ENCODE data around the gene LCP2. TPM values are rescaled to one million over a fixed set of nuclear protein-coding genes. Genes with fewer than 3 reads are reported as not detected.
"Not testable (repeated sequence)": the region's sequence is repeated elsewhere in the genome, so short reads cannot be mapped to it uniquely, and the experiment has no call there.

LCP2 gene
- total RNA-seq, 4 donors from 2014 or later, result 4.6 to 6.5 (median 5.7) TPM

DNA sequence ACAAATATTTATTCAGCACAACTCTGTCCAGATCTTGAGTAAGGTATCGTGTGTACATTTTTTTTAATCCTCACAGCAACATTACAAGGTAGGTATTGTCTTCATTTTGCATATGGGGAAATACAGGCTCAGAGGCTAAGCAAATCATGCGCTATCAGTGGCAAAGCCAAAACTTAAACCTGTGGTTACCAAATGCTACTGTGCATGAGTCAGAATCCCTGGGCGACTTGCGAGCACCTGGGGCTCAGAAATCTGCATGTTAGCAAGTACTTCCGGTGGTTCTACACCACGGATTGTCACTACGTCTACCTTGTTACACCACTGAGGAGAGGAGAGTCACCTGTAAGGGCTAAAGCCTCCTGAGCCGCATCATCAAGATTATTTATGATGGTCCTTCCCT is 43.5 kb downstream of the LCP2 start:
- intact Hi-C loops (cut with DNase I; ENCODE audit: low total_unique reads), result loop anchor here (10.0 kb wide), 1 partner anchor 161 kb away; no protein-coding TSS in a partner anchor
- WGBS, 2 donors, result 68 to 82% methylated on average over 8 of the region's 8 CpGs
- no peak overlapping the region for H3K4me3 ChIP-seq (ENCODE audit: low read depth, poor library complexity, severe bottlenecking)
- no peak for DNase-seq (ENCODE audit: low spot score in 2 of 2)
- no peak for TF ChIP-seq POLR2A (IDR thresholded peaks at IDR 0.05)

DNA sequence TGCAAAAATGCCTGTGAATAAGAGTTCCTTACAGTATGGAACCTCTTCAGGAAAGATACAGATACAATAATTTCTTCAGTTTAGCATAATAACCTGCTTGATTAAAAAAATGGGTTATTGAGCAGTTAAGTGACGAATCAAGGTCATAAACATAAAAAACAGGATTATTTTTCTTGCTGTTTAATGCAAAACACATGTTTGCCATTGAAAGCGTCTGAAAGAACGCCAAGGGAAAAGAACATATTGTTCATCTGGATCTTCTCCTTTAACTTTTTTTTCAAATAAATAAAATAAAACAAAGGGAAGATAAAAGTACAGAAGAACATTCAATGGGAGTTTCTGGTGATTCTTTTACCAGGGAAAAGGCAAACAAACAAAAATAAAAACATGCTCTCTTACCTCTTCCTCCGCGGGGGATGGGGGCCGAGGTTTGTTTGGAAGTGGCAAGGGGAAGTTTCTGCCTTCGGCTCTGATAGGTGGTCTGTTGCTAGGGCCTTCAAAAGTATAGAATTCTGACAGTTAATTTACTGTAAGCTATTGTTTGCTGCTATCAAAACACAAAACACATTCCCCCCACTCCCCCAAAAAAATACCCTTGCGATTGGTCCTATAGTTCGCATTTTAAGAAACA is 44.7 kb downstream of the LCP2 start:
- TF ChIP-seq POLR2A (IDR thresholded peaks at IDR 0.05), result no peak
- TF ChIP-seq, protein P1, sequence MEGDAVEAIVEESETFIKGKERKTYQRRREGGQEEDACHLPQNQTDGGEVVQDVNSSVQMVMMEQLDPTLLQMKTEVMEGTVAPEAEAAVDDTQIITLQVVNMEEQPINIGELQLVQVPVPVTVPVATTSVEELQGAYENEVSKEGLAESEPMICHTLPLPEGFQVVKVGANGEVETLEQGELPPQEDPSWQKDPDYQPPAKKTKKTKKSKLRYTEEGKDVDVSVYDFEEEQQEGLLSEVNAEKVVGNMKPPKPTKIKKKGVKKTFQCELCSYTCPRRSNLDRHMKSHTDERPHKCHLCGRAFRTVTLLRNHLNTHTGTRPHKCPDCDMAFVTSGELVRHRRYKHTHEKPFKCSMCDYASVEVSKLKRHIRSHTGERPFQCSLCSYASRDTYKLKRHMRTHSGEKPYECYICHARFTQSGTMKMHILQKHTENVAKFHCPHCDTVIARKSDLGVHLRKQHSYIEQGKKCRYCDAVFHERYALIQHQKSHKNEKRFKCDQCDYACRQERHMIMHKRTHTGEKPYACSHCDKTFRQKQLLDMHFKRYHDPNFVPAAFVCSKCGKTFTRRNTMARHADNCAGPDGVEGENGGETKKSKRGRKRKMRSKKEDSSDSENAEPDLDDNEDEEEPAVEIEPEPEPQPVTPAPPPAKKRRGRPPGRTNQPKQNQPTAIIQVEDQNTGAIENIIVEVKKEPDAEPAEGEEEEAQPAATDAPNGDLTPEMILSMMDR (IDR thresholded peaks at IDR 0.05), result no peak
- intact Hi-C loops (cut with DNase I; ENCODE audit: low total_unique reads), result loop anchor here (10.0 kb wide), 1 partner anchor 162 kb away; no protein-coding TSS in a partner anchor
- H3K4me3 ChIP-seq (ENCODE audit: low read depth, poor library complexity, severe bottlenecking), result no peak overlapping the region
- DNase-seq (ENCODE audit: low spot score in 2 of 2), result no peak
- 51 to 59% methylated on average over 9 of the region's 9 CpGs for WGBS, 2 donors

DNA sequence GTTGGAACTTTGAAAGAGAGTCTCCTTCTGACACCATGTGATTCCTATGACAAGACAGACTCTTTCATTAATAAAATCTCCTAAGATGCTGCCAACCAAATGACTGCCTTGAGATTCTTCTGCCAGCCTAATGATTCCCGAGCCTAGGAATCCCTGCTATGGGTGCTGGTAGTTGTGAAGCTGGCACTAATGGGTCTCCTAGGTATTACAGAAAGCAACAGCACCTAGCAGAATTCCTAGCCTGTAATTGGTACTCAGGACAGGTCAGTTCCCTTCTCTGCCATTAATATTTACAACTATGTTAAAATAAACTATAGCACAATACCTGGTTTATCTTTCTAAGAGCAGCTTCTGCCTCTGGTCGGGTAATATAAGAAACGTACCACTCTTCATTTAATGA is 45.5 kb downstream of the LCP2 start:
- intact Hi-C loops (cut with DNase I; ENCODE audit: low total_unique reads), result loop anchor here (10.0 kb wide), 1 partner anchor 163 kb away; no protein-coding TSS in a partner anchor
- 47 to 56% methylated on average over 3 of the region's 3 CpGs for WGBS, 2 donors
- no peak overlapping the region for H3K4me3 ChIP-seq (ENCODE audit: low read depth, poor library complexity, severe bottlenecking)
- no peak for DNase-seq (ENCODE audit: low spot score in 2 of 2)
- no peak for TF ChIP-seq POLR2A (IDR thresholded peaks at IDR 0.05)
- TF ChIP-seq, protein P1 (IDR thresholded peaks at IDR 0.05), result no peak

DNA sequence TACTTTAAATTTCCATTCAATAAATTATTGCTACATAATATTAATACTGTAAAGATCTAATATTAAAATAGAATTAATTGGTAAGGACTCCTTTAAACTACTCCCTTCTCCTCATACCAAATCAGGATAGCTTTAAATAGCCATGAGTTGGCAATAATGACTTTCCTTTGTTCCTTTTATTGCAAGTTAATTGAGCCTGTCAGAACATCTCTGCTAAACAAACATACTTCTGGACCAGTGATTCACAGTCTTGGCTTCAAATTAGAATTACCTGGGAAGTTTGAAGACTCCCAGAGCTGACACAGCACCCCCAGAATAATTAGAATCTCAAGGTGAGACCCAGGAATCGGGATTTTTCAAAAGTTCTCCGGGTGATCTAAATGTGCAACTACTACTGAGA is 46.1 kb downstream of the LCP2 start:
- no peak overlapping the region for H3K4me3 ChIP-seq (ENCODE audit: low read depth, poor library complexity, severe bottlenecking)
- intact Hi-C loops (cut with DNase I; ENCODE audit: low total_unique reads), result loop anchor here (10.0 kb wide), 1 partner anchor 163 kb away; no protein-coding TSS in a partner anchor
- 63 to 69% methylated on average over 2 of the region's 2 CpGs for WGBS, 2 donors
- no peak for DNase-seq (ENCODE audit: low spot score in 2 of 2)
- TF ChIP-seq, protein P1 (IDR thresholded peaks at IDR 0.05), result no peak
- no peak for TF ChIP-seq POLR2A (IDR thresholded peaks at IDR 0.05)

DNA sequence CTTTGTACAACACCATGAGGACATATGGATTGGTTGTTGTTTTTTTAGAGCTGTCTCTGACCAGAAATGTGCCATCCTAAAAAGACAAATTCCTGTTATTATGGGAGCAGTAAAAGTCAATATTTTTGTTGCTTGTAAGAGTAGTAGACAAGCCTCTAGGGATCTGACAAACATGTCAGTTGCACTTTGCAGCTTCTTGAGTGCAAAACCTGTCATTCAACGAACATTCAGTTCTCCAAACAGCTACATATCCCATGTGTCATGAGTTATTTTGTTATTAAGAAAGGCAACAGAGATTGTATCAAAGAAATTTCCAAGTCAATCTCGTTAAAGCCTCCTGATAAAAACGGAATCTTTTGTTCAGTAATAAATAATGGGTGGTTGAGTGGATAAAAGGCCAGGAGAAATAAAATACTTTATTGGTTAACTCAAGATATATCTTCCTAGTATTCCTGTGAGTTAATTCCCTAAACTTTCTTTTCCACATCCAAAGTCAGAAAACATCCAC is 46.7 kb downstream of the LCP2 start:
- no peak overlapping the region for H3K4me3 ChIP-seq (ENCODE audit: low read depth, poor library complexity, severe bottlenecking)
- intact Hi-C loops (cut with DNase I; ENCODE audit: low total_unique reads), result loop anchor here (10.0 kb wide), 1 partner anchor 164 kb away; no protein-coding TSS in a partner anchor
- WGBS, 2 donors, result 36 to 41% methylated on average over 3 of the region's 3 CpGs
- no peak for DNase-seq (ENCODE audit: low spot score in 2 of 2)
- TF ChIP-seq, protein P1 (IDR thresholded peaks at IDR 0.05), result no peak
- TF ChIP-seq POLR2A (IDR thresholded peaks at IDR 0.05), result no peak

DNA sequence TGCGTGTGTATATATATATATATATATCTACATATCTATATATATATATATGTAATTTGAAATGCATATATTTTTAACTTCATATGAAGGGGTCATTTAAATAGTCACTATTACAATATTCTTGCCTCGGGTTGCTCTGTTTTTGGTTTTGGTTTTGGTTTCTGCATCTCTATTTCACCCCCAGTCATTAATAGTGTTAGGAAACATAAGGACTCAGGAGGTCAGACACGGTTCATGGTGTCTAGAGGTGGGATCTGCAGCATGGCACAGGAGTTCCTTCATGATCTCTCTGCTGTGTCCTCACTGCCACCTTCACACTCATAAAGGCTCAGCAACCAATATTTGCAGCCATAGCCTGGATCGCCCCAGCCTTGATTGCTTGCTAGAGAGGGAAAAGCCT is 48.2 kb downstream of the LCP2 start:
- WGBS, 2 donors, result 79 to 83% methylated on average over 4 of the region's 4 CpGs
- intact Hi-C loops (cut with DNase I; ENCODE audit: low total_unique reads), result no loop called here
- TF ChIP-seq, protein P1 (IDR thresholded peaks at IDR 0.05), result no peak
- TF ChIP-seq POLR2A (IDR thresholded peaks at IDR 0.05), result no peak
- no peak for DNase-seq (ENCODE audit: low spot score in 2 of 2)
- no peak overlapping the region for H3K4me3 ChIP-seq (ENCODE audit: low read depth, poor library complexity, severe bottlenecking)

DNA sequence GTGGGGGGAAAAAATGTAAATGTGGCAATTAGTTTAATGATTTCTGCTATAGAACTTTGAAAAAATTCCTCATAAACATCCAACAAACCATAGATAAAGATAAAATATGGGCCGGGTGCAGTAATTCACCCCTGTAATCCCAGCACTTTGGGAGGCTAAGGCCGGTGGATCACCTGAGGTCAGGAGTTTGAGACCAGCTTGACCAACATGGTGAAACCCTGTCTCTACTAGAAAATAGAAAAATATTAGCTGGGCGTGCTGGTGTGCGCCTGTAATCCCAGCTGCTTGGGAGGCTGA is 48.7 kb downstream of the LCP2 start:
- H3K4me3 ChIP-seq (ENCODE audit: low read depth, poor library complexity, severe bottlenecking); intact Hi-C loops (cut with DNase I; ENCODE audit: low total_unique reads); DNase-seq (ENCODE audit: low spot score in 2 of 2): not testable (repeated sequence)
- WGBS, 2 donors, result 94 to 95% methylated on average over 4 of the region's 4 CpGs

Measured in lower leg skin (tissue), 4 donors.